GM12878 (cell line): ENCODE measurements around the gene CD276. TPM values are rescaled to one million over a fixed set of nuclear protein-coding genes. Genes with fewer than 3 reads are reported as not detected.
A peak's percentile ranks its signal among the peaks of the same experiment; 100 is the strongest.

Source experiments
- ATAC-seq: fragments of 200-7000 bp; cut with Tn5 transposase; 3 replicates; pipeline ENCODE4 v1.9.1; 2020; ENCODE audit warnings: mild to moderate bottlenecking, moderate library complexity
- BruUV-seq: library from RNA; stranded (reverse); fragments of 400-500 nt; replicated peaks from 2 replicates; lab custom pipeline; 2021; lab: Mats Ljungman, UMichigan
- CTCF ChIA-PET: fragments of 300-600 bp; sonication (Branson Sonifier 250); formaldehyde crosslinking; extraction: SDS; loops from one replicate; lab custom pipeline; 2021; ENCODE audit warnings: inconsistent platforms; lab: Yijun Ruan, JAX
- POLR2A ChIA-PET: fragments of 350-600 bp; formaldehyde crosslinking; extraction: SDS; loops from one replicate; lab custom pipeline; 2021; ENCODE audit warnings: inconsistent platforms; lab: Charles Lee
- RAD21 ChIA-PET: fragments of 300-600 bp; sonication (Branson Sonifier 250); formaldehyde crosslinking; loops from one replicate; lab custom pipeline; 2023; ENCODE audit warnings: antibody characterized with exemption; ENCODE audit not compliant: unreplicated experiment; lab: Charles Lee
- SMC1A ChIA-PET: fragments of 300-600 bp; sonication (Branson Sonifier 250); formaldehyde crosslinking; loops from one replicate; lab custom pipeline; 2023; ENCODE audit not compliant: unreplicated experiment, uncharacterized antibody; lab: Charles Lee
- DNase-seq: peaks from one replicate; pipeline ENCODE4 v3.0.0-alpha.2; 2011; ENCODE audit warnings: low read depth, low spot score
- FAIRE-seq: peaks from 3 replicates; lab custom pipeline; 2011; peaks lifted over from hg19 to GRCh38; lab: Jason Lieb, UNC
- H2AFZ ChIP-seq: 2 replicates; pipeline ENCODE4 v1.6.0; 2011; ENCODE audit warnings: low read depth, low read length, control low read depth; ENCODE audit not compliant: control insufficient read depth
- H3K27ac ChIP-seq: 2 replicates; pipeline ENCODE4 v1.5.1; 2011; ENCODE audit warnings: control low read depth; ENCODE audit not compliant: control insufficient read depth, insufficient read depth
- H3K27me3 ChIP-seq, 2 experiments: replicated peaks in 1 of 2; 2 replicates each; pipeline versions ENCODE4 v1.6.0 to v1.6.1; 2011; ENCODE audit warnings: low read length in 1 of 2; ENCODE audit not compliant: control insufficient read depth in 2 of 2, insufficient read depth in 2 of 2
- H3K36me3 ChIP-seq, 2 experiments: 2 replicates each; pipeline ENCODE4 v1.5.1; 2011; ENCODE audit warnings: low read length in 1 of 2; ENCODE audit not compliant: control insufficient read depth in 2 of 2, insufficient read depth in 2 of 2
- H3K4me1 ChIP-seq: 2 replicates; pipeline ENCODE4 v1.6.1; 2011; ENCODE audit warnings: mild to moderate bottlenecking, low read length, moderate library complexity, mixed read lengths; ENCODE audit not compliant: control insufficient read depth, insufficient read depth
- H3K4me2 ChIP-seq: 2 replicates; pipeline ENCODE4 v1.6.0; 2011; ENCODE audit warnings: control low read depth; ENCODE audit not compliant: control insufficient read depth, insufficient read depth
- H3K4me3 ChIP-seq: fragments of 200-600 bp; sonication (generic); 2 replicates; pipeline ENCODE4 v1.5.1; 2016
- H3K79me2 ChIP-seq: 2 replicates; pipeline ENCODE4 v1.6.0; 2011; ENCODE audit warnings: low read length; ENCODE audit not compliant: control insufficient read depth, insufficient read depth
- H3K9ac ChIP-seq: 2 replicates; pipeline ENCODE4 v1.8.0; 2011; ENCODE audit warnings: low read length, control low read depth, mixed read lengths; ENCODE audit not compliant: control insufficient read depth, insufficient read depth
- H3K9me3 ChIP-seq: replicated peaks from 3 replicates; pipeline ENCODE4 v1.5.1; 2011; ENCODE audit warnings: mild to moderate bottlenecking, low read length; ENCODE audit not compliant: control insufficient read depth, insufficient read depth
- H4K20me1 ChIP-seq: 2 replicates; pipeline ENCODE4 v1.6.0; 2011; ENCODE audit not compliant: control insufficient read depth, insufficient read depth
- ATF7 ChIP-seq: fragments of 450-650 bp; IDR thresholded peaks from 2 replicates; pipeline ENCODE4 v1.6.1; 2016; ENCODE audit warnings: low read depth, mild to moderate bottlenecking
- CBX3 ChIP-seq: fragments of 200-600 bp; sonication (generic); IDR thresholded peaks from 2 replicates; pipeline ENCODE4 v1.6.1; 2016; ENCODE audit warnings: low read depth, borderline replicate concordance
- CBX5 ChIP-seq: sonication (generic); IDR thresholded peaks from 2 replicates; pipeline ENCODE4 v1.6.1; 2016; ENCODE audit warnings: low read depth, moderate library complexity, mild to moderate bottlenecking, inconsistent platforms
- CHD4 ChIP-seq: fragments of 200-600 bp; sonication (generic); IDR thresholded peaks from 2 replicates; pipeline ENCODE4 v1.6.1; 2016; ENCODE audit warnings: mild to moderate bottlenecking
- CREM ChIP-seq: IDR thresholded peaks from 2 replicates; pipeline ENCODE4 v1.6.1; 2014; ENCODE audit warnings: antibody characterized with exemption, low read depth
- EP300 ChIP-seq, 2 experiments: fragments of 150-350 bp in 1 of 2; IDR thresholded peaks; 2 replicates each; pipeline ENCODE4 v1.6.1; 2011 to 2012; ENCODE audit warnings: low read depth in 2 of 2, low read length in 2 of 2, borderline replicate concordance in 1 of 2, improper control_type of control experiment in 1 of 2, inconsistent platforms in 1 of 2; ENCODE audit not compliant: control insufficient read depth in 1 of 2
- FOXM1 ChIP-seq: IDR thresholded peaks from 2 replicates; pipeline ENCODE4 v1.6.1; 2012; ENCODE audit warnings: low read depth, mild to moderate bottlenecking, inconsistent platforms, low read length, moderate library complexity
- MXI1 ChIP-seq: fragments of 150-350 bp; IDR thresholded peaks from 2 replicates; pipeline ENCODE4 v1.6.1; 2011; ENCODE audit warnings: low read depth, mild to moderate bottlenecking, inconsistent platforms, low read length, improper control_type of control experiment
- NFIC ChIP-seq: IDR thresholded peaks from 2 replicates; pipeline ENCODE4 v1.6.1; 2012; ENCODE audit warnings: low read depth, mild to moderate bottlenecking, inconsistent platforms, low read length, moderate library complexity
- NFYA ChIP-seq: IDR thresholded peaks from 2 replicates; pipeline ENCODE4 v1.6.1; 2011; ENCODE audit warnings: low read depth, mild to moderate bottlenecking, low read length, improper control_type of control experiment, borderline replicate concordance
- PAX5 ChIP-seq: IDR thresholded peaks from 2 replicates; pipeline ENCODE4 v1.6.1; 2011; ENCODE audit warnings: low read depth, low read length, borderline replicate concordance
- ZSCAN29 ChIP-seq: fragments of 450-650 bp; IDR thresholded peaks from 2 replicates; pipeline ENCODE4 v1.6.1; 2017; ENCODE audit warnings: mild to moderate bottlenecking, moderate library complexity
- WGBS: methylation state at CpG from one replicate; pipeline ENCODE4 v1.1.6; 2016; ENCODE audit warnings: low lambda C conversion rate; ENCODE audit not compliant: insufficient replicate concordance, insufficient coverage; ENCODE audit errors: missing lambda C conversion rate; 5-methylcytosine and 5-hydroxymethylcytosine counted together
- in situ Hi-C: fragments of 300-500 bp; cut with MboI; formaldehyde crosslinking; loops from 9 replicates; pipeline ENCODE4 v1.14.3; 2018; ENCODE audit warnings: mixed read lengths
- intact Hi-C: fragments of 100-400 bp; cut with micrococcal nuclease; formaldehyde crosslinking; loops from one replicate; pipeline ENCODE4 v1.14.2; 2022; ENCODE audit not compliant: unreplicated experiment
- polyA plus RNA-seq, 11 experiments: library from polyadenylated mRNA; depleted of rRNA in 4 of 11; unstranded in 6 of 11; stranded (reverse) in 5 of 11; fragments of >200 nt; fragmentation: Nextera tagmentation in 4 of 11; fragmentation: Illumina TruSeq in 1 of 11; extraction: Ambion mirVana in 4 of 11; extraction: Trizol in 1 of 11; gene quantifications; 1 replicate in 1 of 11; 2 replicates in 10 of 11; pipeline versions ENCODE4 v1.2.1 to v1.2.3, GENCODE V29; 2011 to 2016; ENCODE audit warnings: inconsistent platforms in 2 of 11, missing spikeins in 2 of 11, low read depth in 1 of 11
- total RNA-seq, 4 experiments: library from RNA; depleted of rRNA in 3 of 4; stranded (reverse); fragments of >200 nt in 3 of 4; fragmentation: Illumina TruSeq in 1 of 4; extraction: Trizol in 1 of 4; gene quantifications; 2 replicates each; pipeline versions ENCODE4 v1.2.1 to v1.2.3, GENCODE V29; 2013 to 2021
- TF ChIP-seq, protein P1 (sequence below): fragments of 450-650 bp; conservative IDR thresholded peaks from 2 replicates; pipeline ENCODE4 v1.6.1; 2017; ENCODE audit warnings: mild to moderate bottlenecking, moderate library complexity

The CD276 gene
- total and polyA plus RNA-seq, 10 of the 15 experiments (the other 5 are each of a cell fraction or from before 2014, with no cell fraction given) = 0.11 to 3.0 (median 1.2) TPM

DNA sequence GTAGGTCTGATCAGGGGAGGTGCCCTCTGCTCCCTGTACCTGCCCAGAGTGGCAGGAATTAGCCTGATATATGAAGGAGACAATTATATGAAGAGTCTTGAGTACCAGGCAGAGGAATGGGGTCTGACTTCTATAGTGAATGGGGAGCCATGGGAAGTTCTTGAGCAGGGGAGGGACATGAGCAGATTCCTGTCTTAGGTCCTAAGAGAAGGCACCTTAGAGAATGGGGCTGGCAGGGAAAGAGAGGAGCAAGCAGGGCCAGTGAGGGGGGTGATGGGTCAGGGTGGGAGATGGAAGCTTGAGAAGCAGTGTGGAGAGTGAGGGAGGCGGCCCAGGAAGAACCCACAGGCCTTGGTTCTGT lies 12.4 kb downstream of the CD276 start:
- Histone ChIP-seq H3K4me2 (peak overlapping the region; percentile 31), H2AFZ (peak overlapping the region; percentile 30)
- no peak for FAIRE-seq

DNA sequence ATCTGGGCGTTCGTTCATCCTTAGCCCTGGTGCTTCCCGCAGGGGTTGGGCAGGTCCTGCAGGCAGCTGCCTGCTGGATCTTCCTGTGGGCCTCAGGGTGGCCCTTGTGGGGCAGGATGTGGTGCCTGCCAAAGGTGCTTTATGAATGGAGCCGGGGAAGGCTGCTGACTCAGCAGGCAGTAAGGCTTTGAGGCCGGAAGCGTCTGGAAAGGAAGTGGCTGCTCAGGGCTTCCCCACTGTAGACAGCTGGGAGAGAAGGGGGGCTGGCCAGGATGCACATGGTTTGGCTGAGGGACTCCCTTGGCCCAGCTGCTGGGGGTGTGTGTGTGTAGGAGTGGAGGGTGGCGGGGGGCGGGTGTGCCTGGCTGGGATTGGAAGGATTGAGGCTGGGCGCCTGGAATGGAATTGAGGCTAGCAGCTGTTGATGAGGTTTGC lies 12.9 kb downstream of the CD276 start:
- H3K27ac ChIP-seq = peak overlapping the region; percentile 4; the same call in 1 of the 2 replicates
- RAD21 ChIA-PET = interaction anchor here (1.2 to 2.3 kb wide), 3 partner anchors 11 to 60 kb away, joined by 3 to 9 read pairs (median 5); no protein-coding TSS in a partner anchor
- peak; percentile 88 for FAIRE-seq
- peak; percentile 93 for ATAC-seq
- intact Hi-C loops = no loop called here
- peak overlapping the region; percentile 31 for H3K4me2 ChIP-seq
- POLR2A ChIA-PET = interaction anchor here (0.7 kb wide), 1 partner anchor 30 kb away, joined by 3 read pairs; no protein-coding TSS in a partner anchor
- H3K4me1 ChIP-seq = peaks cover 10% of the 10 kb centered on the region
- H2AFZ ChIP-seq = peak overlapping the region; percentile 30
- H3K79me2 ChIP-seq = no peaks in the 10 kb centered on the region
- H3K9ac ChIP-seq = no peak overlapping the region
- no peaks in the 10 kb centered on the region for H3K36me3 ChIP-seq
- SMC1A ChIA-PET = interaction anchor here (4.1 to 5.2 kb wide), 2 partner anchors 19 to 60 kb away, joined by 45 to 48 read pairs; no protein-coding TSS in a partner anchor
- no peaks in the 10 kb centered on the region for H3K9me3 ChIP-seq
- 9% methylated on average over 9 of the region's 9 CpGs for WGBS
- H3K27me3 ChIP-seq = no peaks in the 10 kb centered on the region
- peak; percentile 38 for DNase-seq
- H3K4me3 ChIP-seq = no peak overlapping the region
- no peaks in the 10 kb centered on the region for H4K20me1 ChIP-seq
- BruUV-seq = no TSS peak
- CTCF ChIA-PET = interaction anchor here (1.0 to 12.5 kb wide), 5 partner anchors 19 to 456 kb away, joined by 4 to 216 read pairs (median 34); partner anchors contain the start of gene NPTN
- in situ Hi-C loops = loop anchor here (5.0 to 10.0 kb wide), 3 partner anchors 60 to 392 kb away; no protein-coding TSS in a partner anchor
- TF ChIP-seq, protein P1, sequence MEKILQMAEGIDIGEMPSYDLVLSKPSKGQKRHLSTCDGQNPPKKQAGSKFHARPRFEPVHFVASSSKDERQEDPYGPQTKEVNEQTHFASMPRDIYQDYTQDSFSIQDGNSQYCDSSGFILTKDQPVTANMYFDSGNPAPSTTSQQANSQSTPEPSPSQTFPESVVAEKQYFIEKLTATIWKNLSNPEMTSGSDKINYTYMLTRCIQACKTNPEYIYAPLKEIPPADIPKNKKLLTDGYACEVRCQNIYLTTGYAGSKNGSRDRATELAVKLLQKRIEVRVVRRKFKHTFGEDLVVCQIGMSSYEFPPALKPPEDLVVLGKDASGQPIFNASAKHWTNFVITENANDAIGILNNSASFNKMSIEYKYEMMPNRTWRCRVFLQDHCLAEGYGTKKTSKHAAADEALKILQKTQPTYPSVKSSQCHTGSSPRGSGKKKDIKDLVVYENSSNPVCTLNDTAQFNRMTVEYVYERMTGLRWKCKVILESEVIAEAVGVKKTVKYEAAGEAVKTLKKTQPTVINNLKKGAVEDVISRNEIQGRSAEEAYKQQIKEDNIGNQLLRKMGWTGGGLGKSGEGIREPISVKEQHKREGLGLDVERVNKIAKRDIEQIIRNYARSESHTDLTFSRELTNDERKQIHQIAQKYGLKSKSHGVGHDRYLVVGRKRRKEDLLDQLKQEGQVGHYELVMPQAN = no peak
- 0 out of 2 replicates have a peak, but pooled peaks have one; percentile 34 for TF ChIP-seq MXI1
- TF ChIP-seq ATF7 = no peak
- no peak for TF ChIP-seq CBX3
- 0 out of 2 replicates have a peak, but pooled peaks have one; percentile 34 for TF ChIP-seq FOXM1
- TF ChIP-seq ZSCAN29 = no peak
- peak in 1 of 2 experiments; percentile 17; a peak in 1 of 4 replicates for TF ChIP-seq EP300 (IDR thresholded peaks at IDR 0.05; ENCODE audit: borderline replicate concordance in 1 of 2, control insufficient read depth in 1 of 2, low read depth in 2 of 2, low read length in 2 of 2)
- no peak for TF ChIP-seq CBX5
- no peak; the same call in 1 of the 2 replicates for TF ChIP-seq CREM

More for the DNA sequence above, 12.4 kb downstream of the CD276 start:
- no peaks in the 10 kb centered on the region for H3K27me3 ChIP-seq
- no peak overlapping the region for H3K4me3 ChIP-seq
- TF ChIP-seq NFIC = no peak
- no peak for TF ChIP-seq CHD4
- no peak for TF ChIP-seq PAX5
- no peak for TF ChIP-seq NFYA
- POLR2A ChIA-PET = interaction anchor here (0.7 kb wide), 1 partner anchor 29 kb away, joined by 3 read pairs; no protein-coding TSS in a partner anchor
- CTCF ChIA-PET = interaction anchor here (5.2 to 12.5 kb wide), 2 partner anchors 18 to 62 kb away, joined by 103 to 216 read pairs; partner anchors contain the start of gene NPTN
- ATAC-seq = no peak
- no peaks in the 10 kb centered on the region for H3K79me2 ChIP-seq
- BruUV-seq = no TSS peak
- peaks cover 10% of the 10 kb centered on the region for H3K4me1 ChIP-seq
- no peaks in the 10 kb centered on the region for H4K20me1 ChIP-seq
- 50% methylated on average over 1 of the region's 1 CpG for WGBS
- no peaks in the 10 kb centered on the region for H3K36me3 ChIP-seq
- peak overlapping the region; percentile 4; the same call in 1 of the 2 replicates for H3K27ac ChIP-seq
- SMC1A ChIA-PET = interaction anchor here (5.2 kb wide), 1 partner anchor 60 kb away, joined by 48 read pairs; no protein-coding TSS in a partner anchor
- no peak for DNase-seq
- H3K9ac ChIP-seq = no peak overlapping the region
- intact Hi-C loops (no loop called here), in situ Hi-C loops (loop anchor here (5.0 to 10.0 kb wide), 3 partner anchors 59 to 392 kb away; no protein-coding TSS in a partner anchor)
- H3K9me3 ChIP-seq = no peaks in the 10 kb centered on the region
- RAD21 ChIA-PET = interaction anchor here (1.2 to 2.3 kb wide), 2 partner anchors 10 to 59 kb away, joined by 3 to 5 read pairs; no protein-coding TSS in a partner anchor
